AG09319 (cell line): ENCODE results near the gene PSMB5.
A peak's percentile ranks its signal among the peaks of the same experiment; 100 is the strongest.
"Not testable (repeated sequence)": the region's sequence is repeated elsewhere in the genome, so short reads cannot be mapped to it uniquely, and the experiment has no call there.

ENCODE experiments used
- DNase-seq: peaks from one replicate; pipeline ENCODE4 v3.0.0-alpha.2; 2010; ENCODE audit warnings: low read depth; ENCODE audit errors: extremely low read depth
- CTCF ChIP-seq: IDR thresholded peaks from 2 replicates; pipeline ENCODE4 v1.5.1; 2011; ENCODE audit warnings: low read depth, mild to moderate bottlenecking, inconsistent platforms, low read length, moderate library complexity

The PSMB5 gene

DNA sequence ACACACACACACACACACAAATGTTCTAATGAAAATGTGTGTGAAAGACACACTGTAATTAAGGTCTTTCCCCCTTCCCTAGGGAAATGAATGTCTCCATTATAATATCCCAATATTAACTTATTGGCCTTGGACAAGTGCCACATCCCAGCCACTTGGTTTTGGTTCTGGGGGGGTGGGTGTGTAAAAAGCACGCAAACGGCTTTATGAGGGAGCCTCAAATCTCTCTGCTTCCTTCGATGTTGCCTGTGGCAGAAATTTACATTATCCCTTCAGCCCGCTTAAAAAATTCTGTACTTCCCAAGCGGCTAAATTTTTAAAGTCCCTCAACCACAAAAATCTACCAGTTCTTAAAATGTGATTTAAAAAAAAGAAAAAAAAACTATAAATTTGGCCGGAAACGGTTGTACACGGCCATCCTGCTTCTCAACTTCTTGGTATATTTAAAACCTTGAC is 25.2 kb downstream of the PSMB5 start:
- TF ChIP-seq CTCF: no peak
- no peak for DNase-seq

GRCh38 chr14:23008831-23009230 is 25.9 kb downstream of the PSMB5 start:
- no peak for DNase-seq
- no peak for TF ChIP-seq CTCF

DNA sequence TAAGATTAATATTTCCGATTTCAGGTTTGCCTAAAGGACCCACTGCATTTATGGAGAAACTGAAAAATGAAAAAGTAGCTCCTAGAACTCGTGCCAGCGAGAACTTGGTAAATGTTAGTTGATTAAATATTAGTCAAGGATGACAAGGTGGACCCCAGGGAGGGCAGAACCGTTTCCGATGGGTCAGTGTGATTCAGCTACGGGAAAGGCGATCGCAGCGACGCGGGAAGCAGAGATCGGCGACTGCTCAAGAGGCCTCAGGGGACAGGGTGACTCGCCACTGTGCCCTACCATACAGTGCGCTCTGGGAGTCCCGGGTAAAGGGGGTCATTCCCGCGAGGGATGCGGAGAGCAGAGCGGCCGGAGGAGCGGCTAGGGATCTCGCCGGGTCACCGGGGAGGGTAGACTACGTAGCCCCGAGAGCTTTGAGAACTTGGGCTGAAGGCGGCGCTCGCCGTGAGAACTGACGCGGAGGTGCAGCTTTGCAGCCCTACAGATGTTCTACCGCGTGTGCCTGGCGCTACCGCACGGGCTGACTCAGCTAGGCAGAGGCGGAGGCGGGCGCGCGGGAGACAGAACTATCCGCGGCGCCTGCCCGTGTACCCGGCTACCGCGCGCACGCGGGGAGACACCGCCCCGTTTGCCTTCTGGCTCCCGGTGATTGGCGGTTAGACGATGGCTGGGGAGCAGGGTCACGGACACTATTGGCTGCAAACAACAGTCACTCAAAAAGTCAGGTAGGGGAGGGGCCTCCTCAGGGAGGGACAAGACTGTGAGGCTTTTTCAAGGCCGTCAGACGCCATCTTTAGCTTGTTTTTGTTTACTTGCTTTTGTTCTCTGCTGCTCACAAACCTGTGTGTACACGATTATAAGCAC is 27.9 kb downstream of the PSMB5 start:
- peak; percentile 34 for TF ChIP-seq CTCF
- peak; percentile 93 for DNase-seq

GRCh38 chr14:23006188-23006534 is 28.5 kb downstream of the PSMB5 start:
- TF ChIP-seq CTCF: no peak
- DNase-seq: no peak

DNA sequence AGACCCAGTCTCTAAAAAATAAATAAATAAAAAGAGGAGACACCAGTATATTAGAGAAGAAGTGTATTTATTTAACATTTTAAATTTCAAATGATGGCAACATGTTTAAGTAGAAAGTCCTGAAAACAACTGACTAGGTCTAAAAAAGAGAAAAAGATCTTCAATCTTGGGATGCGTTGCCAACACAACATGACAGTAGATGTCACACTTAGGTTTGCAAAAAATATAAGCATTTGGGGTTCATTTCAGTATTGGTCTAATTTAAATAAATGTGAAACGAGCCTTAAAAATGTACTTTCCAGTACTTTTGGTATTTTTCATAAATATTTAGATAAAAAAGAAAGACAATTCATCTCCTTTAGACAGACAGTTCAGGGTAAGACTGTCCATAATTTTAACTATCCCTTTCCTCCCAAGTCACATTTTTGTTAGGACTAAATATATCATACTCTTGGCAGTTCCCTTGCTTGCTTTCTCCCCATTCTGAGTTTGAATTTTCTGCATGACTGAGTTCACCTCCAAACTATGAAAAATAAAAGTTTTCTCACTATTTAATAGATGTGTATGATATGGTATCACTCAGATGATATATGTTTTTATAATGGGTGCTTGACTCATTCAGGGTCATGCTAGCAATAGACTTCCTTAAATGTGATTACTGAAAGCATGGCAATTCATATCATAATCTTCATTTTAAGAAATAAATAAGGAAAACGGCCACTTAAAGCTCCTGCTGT is 29.1 kb downstream of the PSMB5 start:
- TF ChIP-seq CTCF: no peak
- no peak for DNase-seq

DNA sequence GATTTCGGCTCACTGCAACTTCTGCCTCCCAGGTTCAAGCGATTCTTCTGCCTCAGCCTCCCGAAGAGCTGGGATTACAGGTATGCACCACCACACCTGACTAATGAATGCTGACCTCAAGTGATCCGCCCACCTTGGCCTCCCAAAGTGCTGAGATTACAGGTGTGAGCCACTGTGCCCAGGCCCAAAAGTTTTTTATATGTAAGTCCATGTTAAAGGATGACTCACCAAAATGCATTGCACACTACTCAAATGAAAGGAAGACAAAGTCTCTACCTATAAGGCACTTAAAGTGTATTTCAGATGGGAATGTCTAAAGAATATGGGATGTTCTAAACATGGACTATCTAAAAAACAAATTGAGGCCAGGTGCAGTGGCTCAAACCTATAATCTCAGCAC is 30.4 kb downstream of the PSMB5 start:
- not testable (repeated sequence) for DNase-seq

- DNase-seq: no peak
- no peak for TF ChIP-seq CTCF
Measured at GRCh38 chr14:23002592-23002991, 32.1 kb downstream of the PSMB5 start.

DNA sequence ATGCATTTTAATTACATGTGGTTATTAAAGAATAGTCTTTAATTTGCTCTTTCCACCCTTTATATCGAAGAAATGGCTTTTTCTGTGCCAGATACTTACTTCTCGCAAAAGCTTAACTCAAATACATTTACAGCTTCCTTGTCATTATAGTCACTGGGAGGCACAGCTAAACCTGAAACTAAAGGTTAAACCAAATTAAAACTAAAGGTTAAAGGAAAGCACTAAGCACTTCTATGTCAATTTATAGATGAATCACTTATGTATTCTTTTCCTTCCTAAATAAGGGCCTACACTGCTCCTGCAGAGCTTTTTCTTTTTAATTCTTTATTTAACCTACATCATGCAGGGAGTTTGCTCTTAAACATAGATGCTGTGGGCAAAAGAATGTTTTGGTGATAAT is 33.8 kb downstream of the PSMB5 start:
- no peak for DNase-seq
- no peak for TF ChIP-seq CTCF
